OCI-LY7 (cell line): Measurements from ENCODE around the gene PABPN1L. TPM values are rescaled to one million over a fixed set of nuclear protein-coding genes. Genes with fewer than 3 reads are reported as not detected.

ENCODE experiments used
- BruUV-seq: library from RNA; stranded (reverse); fragments of 400-500 nt; replicated peaks from 2 replicates; lab custom pipeline; 2021; lab: Mats Ljungman, UMichigan
- CTCF ChIA-PET: fragments of 300-600 bp; sonication (Branson Sonifier 250); formaldehyde crosslinking; loops from one replicate; lab custom pipeline; 2022; ENCODE audit warnings: antibody characterized with exemption; ENCODE audit not compliant: unreplicated experiment; lab: Charles Lee
- POLR2A ChIA-PET: fragments of 300-600 bp; sonication (Branson Sonifier 250); formaldehyde crosslinking; loops from one replicate; lab custom pipeline; 2022; ENCODE audit warnings: antibody characterized with exemption; lab: Charles Lee
- DNase-seq: peaks from one replicate; pipeline ENCODE4 v3.0.0-alpha.2; 2015; ENCODE audit warnings: low spot score
- H2AFZ ChIP-seq: fragments of 200-600 bp; sonication (generic), shearing (Covaris generic); 2 replicates; pipeline ENCODE4 v1.6.1; 2014; ENCODE audit warnings: mild to moderate bottlenecking, antibody characterized with exemption, low read length, moderate library complexity
- H3K27ac ChIP-seq: fragments of 200-600 bp; sonication (generic); 2 replicates; pipeline ENCODE4 v1.5.1; 2014; ENCODE audit warnings: mixed run types, low read depth, mild to moderate bottlenecking, moderate library complexity, low read length, inconsistent platforms; ENCODE audit not compliant: poor library complexity, severe bottlenecking
- H3K36me3 ChIP-seq: fragments of 200-600 bp; sonication (generic); 2 replicates; pipeline ENCODE4 v1.6.1; 2014; ENCODE audit warnings: mild to moderate bottlenecking, antibody characterized with exemption, low read length, moderate library complexity, mixed read lengths; ENCODE audit not compliant: insufficient read depth
- H3K4me1 ChIP-seq: fragments of 200-600 bp; sonication (generic); 2 replicates; pipeline ENCODE4 v1.5.1; 2014; ENCODE audit warnings: mild to moderate bottlenecking, low read length; ENCODE audit not compliant: insufficient read depth, poor library complexity, severe bottlenecking
- H3K4me2 ChIP-seq: fragments of 200-600 bp; sonication (generic); 2 replicates; pipeline ENCODE4 v1.6.1; 2014; ENCODE audit warnings: mild to moderate bottlenecking, low read length
- H3K4me3 ChIP-seq: fragments of 200-600 bp; sonication (generic); 2 replicates; pipeline ENCODE4 v1.5.1; 2014; ENCODE audit warnings: mild to moderate bottlenecking, low read depth, low read length; ENCODE audit not compliant: poor library complexity, severe bottlenecking
- H3K79me2 ChIP-seq: fragments of 200-600 bp; sonication (generic); 2 replicates; pipeline ENCODE4 v1.6.1; 2016; ENCODE audit warnings: low read depth, mild to moderate bottlenecking, low read length, moderate library complexity, mixed read lengths; ENCODE audit not compliant: insufficient read depth
- H3K9me2 ChIP-seq: fragments of 200-600 bp; sonication (generic); 2 replicates; pipeline ENCODE4 v1.6.1; 2016; ENCODE audit warnings: mild to moderate bottlenecking, low read length, mixed read lengths; ENCODE audit not compliant: insufficient read depth
- H3K9me3 ChIP-seq: fragments of 200-600 bp; sonication (generic); 2 replicates; pipeline ENCODE4 v1.6.1; 2014; ENCODE audit warnings: mild to moderate bottlenecking, mixed run types, low read length, mixed read lengths
- H4K20me1 ChIP-seq: fragments of 200-600 bp; sonication (generic); 2 replicates; pipeline ENCODE4 v1.6.1; 2014; ENCODE audit warnings: mild to moderate bottlenecking, antibody characterized with exemption, low read length, moderate library complexity, mixed read lengths; ENCODE audit not compliant: insufficient read depth
- EZH2phosphoT487 ChIP-seq: fragments of 200-600 bp; sonication (generic); IDR thresholded peaks from 2 replicates; pipeline ENCODE4 v1.6.1; 2018; ENCODE audit warnings: low read depth, borderline replicate concordance, mild to moderate bottlenecking, mixed run types, antibody characterized with exemption, low read length, moderate library complexity, mixed read lengths
- intact Hi-C: fragments of 100-400 bp; cut with micrococcal nuclease; formaldehyde crosslinking; loops from one replicate; pipeline ENCODE4 v1.10.0; 2022; ENCODE audit not compliant: unreplicated experiment
- total RNA-seq, 2 experiments: library from RNA; depleted of rRNA in 1 of 2; stranded (reverse); fragments of >200 nt in 1 of 2; shearing (Covaris generic) in 1 of 2; gene quantifications; 2 replicates each; pipeline ENCODE4 v1.2.3, GENCODE V29; 2014 to 2022
- TF ChIP-seq, protein P1 (sequence below): fragments of 200-600 bp; sonication (generic); conservative IDR thresholded peaks from 2 replicates; pipeline ENCODE4 v1.5.1; 2014; ENCODE audit warnings: mild to moderate bottlenecking, antibody characterized with exemption, low read length, moderate library complexity, mixed read lengths

Gene PABPN1L
- total RNA-seq, 2 experiments from 2014 or later = 0.38 TPM; not detected in 1

GRCh38 chr16:88827727-88828126 is 38.7 kb downstream of the PABPN1L start:
- H3K36me3 ChIP-seq = no peaks in the 10 kb centered on the region
- no peak overlapping the region for H3K4me3 ChIP-seq
- TF ChIP-seq EZH2phosphoT487 = no peak
- TF ChIP-seq, protein P1, sequence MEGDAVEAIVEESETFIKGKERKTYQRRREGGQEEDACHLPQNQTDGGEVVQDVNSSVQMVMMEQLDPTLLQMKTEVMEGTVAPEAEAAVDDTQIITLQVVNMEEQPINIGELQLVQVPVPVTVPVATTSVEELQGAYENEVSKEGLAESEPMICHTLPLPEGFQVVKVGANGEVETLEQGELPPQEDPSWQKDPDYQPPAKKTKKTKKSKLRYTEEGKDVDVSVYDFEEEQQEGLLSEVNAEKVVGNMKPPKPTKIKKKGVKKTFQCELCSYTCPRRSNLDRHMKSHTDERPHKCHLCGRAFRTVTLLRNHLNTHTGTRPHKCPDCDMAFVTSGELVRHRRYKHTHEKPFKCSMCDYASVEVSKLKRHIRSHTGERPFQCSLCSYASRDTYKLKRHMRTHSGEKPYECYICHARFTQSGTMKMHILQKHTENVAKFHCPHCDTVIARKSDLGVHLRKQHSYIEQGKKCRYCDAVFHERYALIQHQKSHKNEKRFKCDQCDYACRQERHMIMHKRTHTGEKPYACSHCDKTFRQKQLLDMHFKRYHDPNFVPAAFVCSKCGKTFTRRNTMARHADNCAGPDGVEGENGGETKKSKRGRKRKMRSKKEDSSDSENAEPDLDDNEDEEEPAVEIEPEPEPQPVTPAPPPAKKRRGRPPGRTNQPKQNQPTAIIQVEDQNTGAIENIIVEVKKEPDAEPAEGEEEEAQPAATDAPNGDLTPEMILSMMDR = no peak
- CTCF ChIA-PET = no interaction called here
- intact Hi-C loops = no loop called here
- POLR2A ChIA-PET = no interaction called here
- H3K9me2 ChIP-seq = no peaks in the 10 kb centered on the region
- H3K79me2 ChIP-seq = no peaks in the 10 kb centered on the region
- no TSS peak for BruUV-seq
- H3K9me3 ChIP-seq = no peaks in the 10 kb centered on the region
- no peaks in the 10 kb centered on the region for H3K4me1 ChIP-seq
- no peak overlapping the region for H3K27ac ChIP-seq
- H4K20me1 ChIP-seq = no peaks in the 10 kb centered on the region
- no peak overlapping the region for H2AFZ ChIP-seq
- H3K4me2 ChIP-seq = no peak overlapping the region
- no peak for DNase-seq

DNA sequence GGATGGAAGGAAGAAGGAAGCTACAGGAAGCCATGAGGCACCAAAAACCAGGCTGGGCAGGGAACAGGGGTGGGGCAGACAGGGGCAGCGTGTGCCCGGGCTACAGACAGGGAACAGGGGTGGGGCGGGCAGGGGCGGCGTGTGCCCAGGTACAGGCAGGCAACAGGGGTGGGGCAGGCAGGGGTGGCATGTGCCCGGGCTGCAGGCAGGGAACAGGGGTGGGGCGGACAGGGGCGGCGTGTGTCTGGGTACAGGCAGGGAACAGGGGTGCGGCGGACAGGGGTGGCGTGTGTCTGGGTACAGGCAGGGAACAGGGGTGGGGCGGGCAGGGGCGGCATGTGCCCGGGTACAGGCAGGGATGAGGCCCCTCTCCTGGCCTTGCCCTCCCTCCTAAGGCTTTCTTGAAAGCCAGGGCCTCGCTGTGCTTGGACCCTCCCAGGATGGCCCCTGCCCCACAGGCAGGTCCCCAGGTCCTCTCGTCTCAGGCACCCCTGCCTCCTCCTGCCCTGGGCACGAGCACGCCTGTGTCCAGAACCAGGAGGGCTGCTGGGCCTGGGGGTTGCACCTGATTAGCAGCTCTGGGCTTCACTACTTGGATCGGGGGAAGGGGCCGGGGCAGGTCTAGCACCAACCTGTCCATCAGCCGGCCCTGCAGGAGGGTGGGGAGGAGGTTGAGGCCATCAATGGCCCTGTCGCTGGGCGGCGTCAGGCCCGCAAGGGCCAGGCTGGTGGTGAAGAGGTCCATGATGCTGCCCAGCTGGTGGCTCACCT is 40.2 kb downstream of the PABPN1L start:
- no peak overlapping the region for H3K27ac ChIP-seq
- ChIA-PET POLR2A (no interaction called here), CTCF (no interaction called here)

More for the DNA sequence above, 40.2 kb downstream of the PABPN1L start:
- no TSS peak for BruUV-seq
- no peaks in the 10 kb centered on the region for H3K4me1 ChIP-seq
- no peak overlapping the region for H2AFZ ChIP-seq
- intact Hi-C loops = no loop called here
- H3K4me3 ChIP-seq = no peak overlapping the region
- H3K4me2 ChIP-seq = no peak overlapping the region
- H3K9me2 ChIP-seq = no peaks in the 10 kb centered on the region
- DNase-seq = no peak
- TF ChIP-seq, protein P1 = no peak
- no peak for TF ChIP-seq EZH2phosphoT487
- H3K36me3 ChIP-seq = no peaks in the 10 kb centered on the region
- no peaks in the 10 kb centered on the region for H4K20me1 ChIP-seq
- no peaks in the 10 kb centered on the region for H3K79me2 ChIP-seq
- H3K9me3 ChIP-seq = no peaks in the 10 kb centered on the region
